ENCODE results near the gene SPATS2. TPM values are rescaled to one million over a fixed set of nuclear protein-coding genes. Genes with fewer than 3 reads are reported as not detected.

SPATS2 gene
- total RNA-seq, 1 donor from 2014 or later = 29.9 TPM

DNA sequence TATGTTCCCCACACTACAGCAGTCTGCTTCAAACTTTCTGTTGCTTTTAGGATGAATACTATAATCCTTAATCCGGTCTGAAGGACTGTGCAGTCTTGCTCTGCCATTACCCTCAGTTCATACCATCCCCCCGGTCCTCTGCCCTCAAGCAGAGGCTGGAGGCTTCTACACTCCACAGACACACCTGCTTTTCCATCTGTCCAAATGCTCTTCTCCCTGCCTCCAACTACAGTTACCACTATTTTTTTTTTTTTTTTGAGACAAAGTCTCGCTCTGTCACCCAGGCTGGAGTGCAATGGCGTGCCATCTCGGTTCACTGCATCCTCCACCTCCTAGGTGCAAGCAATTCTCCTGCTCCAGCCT, 152.3 kb downstream of the SPATS2 start:
- DNase-seq (ENCODE audit: low read depth) = no peak
- TF ChIP-seq, protein P1, sequence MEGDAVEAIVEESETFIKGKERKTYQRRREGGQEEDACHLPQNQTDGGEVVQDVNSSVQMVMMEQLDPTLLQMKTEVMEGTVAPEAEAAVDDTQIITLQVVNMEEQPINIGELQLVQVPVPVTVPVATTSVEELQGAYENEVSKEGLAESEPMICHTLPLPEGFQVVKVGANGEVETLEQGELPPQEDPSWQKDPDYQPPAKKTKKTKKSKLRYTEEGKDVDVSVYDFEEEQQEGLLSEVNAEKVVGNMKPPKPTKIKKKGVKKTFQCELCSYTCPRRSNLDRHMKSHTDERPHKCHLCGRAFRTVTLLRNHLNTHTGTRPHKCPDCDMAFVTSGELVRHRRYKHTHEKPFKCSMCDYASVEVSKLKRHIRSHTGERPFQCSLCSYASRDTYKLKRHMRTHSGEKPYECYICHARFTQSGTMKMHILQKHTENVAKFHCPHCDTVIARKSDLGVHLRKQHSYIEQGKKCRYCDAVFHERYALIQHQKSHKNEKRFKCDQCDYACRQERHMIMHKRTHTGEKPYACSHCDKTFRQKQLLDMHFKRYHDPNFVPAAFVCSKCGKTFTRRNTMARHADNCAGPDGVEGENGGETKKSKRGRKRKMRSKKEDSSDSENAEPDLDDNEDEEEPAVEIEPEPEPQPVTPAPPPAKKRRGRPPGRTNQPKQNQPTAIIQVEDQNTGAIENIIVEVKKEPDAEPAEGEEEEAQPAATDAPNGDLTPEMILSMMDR (conservative IDR thresholded peaks at IDR 0.05; ENCODE audit: low read depth, low read length) = no peak
- H3K4me3 ChIP-seq (ENCODE audit: low read depth, low read length) = no peak overlapping the region

DNA sequence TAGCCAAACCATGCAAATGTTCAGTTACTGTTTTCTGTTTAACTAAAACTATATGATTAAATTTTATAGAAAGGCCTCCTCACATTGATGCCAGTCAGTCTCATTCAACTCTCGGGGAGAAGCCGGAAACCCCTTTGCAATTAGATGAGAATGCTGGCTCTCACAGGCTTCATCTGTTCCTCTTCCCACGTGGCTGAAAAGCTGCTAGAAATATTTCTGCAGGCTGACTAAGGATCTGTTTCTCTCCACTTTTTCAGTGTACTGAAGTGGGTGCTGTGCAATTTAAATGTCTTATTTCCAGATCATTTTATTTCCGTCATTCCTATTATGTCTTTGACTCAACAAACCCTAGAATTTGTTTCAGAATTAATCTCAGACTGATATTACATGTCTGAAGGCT, 154.1 kb downstream of the SPATS2 start:
- DNase-seq (ENCODE audit: low read depth) = no peak
- H3K4me3 ChIP-seq (ENCODE audit: low read depth, low read length) = no peak overlapping the region
- TF ChIP-seq, protein P1 (conservative IDR thresholded peaks at IDR 0.05; ENCODE audit: low read depth, low read length) = no peak

DNA sequence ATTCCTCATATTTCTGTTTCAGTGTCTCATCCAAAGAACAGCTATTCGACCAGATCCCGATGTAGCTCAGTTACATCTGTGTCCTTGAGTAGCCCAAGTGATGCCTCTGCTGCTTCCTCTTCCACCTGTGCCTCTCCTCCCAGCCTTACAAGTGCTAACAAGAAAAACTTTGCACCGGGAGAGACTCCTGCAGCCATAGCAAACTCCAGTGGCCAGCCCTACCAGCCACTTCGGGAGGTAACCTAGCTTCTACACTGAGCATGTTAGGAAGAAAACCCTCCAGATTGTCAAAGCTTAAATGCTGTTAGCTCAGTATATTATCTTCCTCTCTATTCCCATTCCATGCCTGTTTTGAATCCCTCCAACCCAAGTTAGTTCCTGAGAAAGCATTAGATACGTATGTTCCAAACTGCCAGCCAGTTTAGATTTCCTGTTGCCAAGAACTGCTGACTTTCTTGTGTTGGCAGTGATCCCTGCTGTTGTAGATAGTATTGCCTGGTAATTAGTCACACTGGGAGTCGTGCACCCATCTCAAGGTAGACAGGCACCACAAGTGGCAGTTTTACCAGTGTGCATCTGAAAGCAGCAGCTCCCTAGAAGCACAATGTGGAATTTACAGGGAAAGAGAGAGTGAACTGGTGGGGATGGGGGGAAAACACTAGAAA, 157.5 kb downstream of the SPATS2 start:
- DNase-seq (ENCODE audit: low read depth) = no peak
- TF ChIP-seq, protein P1 (conservative IDR thresholded peaks at IDR 0.05; ENCODE audit: low read depth, low read length) = no peak

DNA sequence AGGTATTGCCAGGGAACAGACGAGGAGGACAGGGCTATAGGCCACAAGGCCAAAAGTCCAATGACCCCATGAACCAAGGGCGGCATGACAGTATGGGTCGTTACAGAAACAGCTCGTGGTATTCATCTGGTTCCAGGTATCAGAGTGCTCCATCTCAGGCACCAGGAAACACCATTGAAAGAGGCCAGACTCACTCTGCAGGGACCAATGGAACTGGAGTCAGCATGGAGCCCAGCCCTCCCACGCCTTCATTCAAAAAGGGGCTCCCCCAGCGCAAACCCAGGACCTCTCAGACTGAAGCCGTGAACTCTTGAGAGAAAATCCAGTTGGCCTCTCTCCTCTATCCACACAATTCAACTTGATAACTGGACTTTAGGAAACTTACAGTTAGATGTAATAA, 158.7 kb downstream of the SPATS2 start:
- TF ChIP-seq, protein P1 (conservative IDR thresholded peaks at IDR 0.05; ENCODE audit: low read depth, low read length) = no peak
- DNase-seq (ENCODE audit: low read depth) = no peak
- H3K4me3 ChIP-seq (ENCODE audit: low read depth, low read length) = no peak overlapping the region

More for the DNA sequence above, 157.5 kb downstream of the SPATS2 start:
- no peak overlapping the region for H3K4me3 ChIP-seq (ENCODE audit: low read depth, low read length)

DNA sequence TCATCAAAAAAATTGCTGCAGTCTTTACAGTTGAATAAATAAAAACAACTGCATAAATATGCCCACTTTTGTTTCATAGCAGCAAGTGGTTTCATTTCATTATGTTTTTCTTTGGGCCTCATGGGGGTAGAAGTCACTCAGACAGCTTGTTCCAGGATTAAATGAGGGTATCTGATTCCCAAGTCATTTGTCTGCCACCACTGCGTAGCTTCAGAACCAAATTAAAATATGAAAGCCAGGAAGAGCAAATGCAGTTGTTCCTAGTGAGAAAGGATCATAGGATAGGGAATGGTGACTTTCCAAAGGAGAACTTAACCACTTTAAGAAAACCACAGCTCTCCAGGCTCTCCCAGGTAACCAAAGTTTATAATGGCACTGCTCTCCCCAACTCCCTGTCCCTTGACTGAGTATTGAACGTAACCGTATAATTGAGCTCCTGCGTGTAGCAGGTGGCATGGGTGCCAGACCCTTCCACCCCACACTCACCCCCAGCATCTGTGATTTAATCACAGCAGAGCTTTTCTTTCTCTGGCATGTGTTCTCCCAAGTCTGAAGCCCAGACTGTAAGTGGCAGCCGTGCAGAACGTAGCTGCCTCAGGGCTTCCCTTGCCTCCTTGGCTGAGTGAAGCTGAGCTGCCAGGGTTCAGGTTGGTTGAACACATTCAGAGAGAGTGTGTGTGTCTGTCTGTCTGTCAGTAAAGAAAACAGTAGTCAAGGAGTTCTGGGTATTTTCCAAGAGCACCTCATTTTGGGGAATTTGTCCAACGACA, 160.3 kb downstream of the SPATS2 start:
- peak; percentile 41 for DNase-seq (ENCODE audit: low read depth)
- H3K4me3 ChIP-seq (ENCODE audit: low read depth, low read length) = no peak overlapping the region
- TF ChIP-seq, protein P1 (conservative IDR thresholded peaks at IDR 0.05; ENCODE audit: low read depth, low read length) = no peak

DNA sequence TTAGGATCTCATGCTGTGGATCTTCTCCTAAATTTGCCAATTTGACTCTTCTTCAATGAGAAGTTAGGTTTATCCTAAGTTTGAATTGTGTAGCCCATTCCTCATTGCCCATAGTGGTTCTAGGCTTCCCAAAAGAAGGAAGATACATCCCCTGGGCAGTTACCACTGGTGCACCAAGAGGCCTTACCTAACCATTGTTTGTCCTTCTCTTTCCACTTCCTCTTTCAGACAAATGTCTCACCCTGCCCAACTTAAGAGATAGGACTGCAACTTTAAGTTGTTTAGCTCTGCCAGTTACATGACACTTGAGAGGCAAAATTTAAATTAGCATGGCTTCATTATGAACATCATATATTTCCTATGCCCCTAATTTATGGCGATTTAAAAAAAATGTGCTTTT, 162.2 kb downstream of the SPATS2 start:
- no peak for DNase-seq (ENCODE audit: low read depth)
- no peak overlapping the region for H3K4me3 ChIP-seq (ENCODE audit: low read depth, low read length)
- TF ChIP-seq, protein P1 (conservative IDR thresholded peaks at IDR 0.05; ENCODE audit: low read depth, low read length) = no peak
